ENCODE measurements around the gene SEC11C. TPM values are rescaled to one million over a fixed set of nuclear protein-coding genes. Genes with fewer than 3 reads are reported as not detected.

SEC11C gene
- total and polyA plus RNA-seq, 2 of the 13 experiments (the other 11 are each of a cell fraction or from before 2014, with no cell fraction given): 71.9 to 297 TPM

GRCh38 chr18:59182673-59183072 lies 43.0 kb downstream of the SEC11C start:
- Histone ChIP-seq H3K9me3 (ENCODE audit: low read length) (no peaks in the 10 kb centered on the region), H3K79me2 (ENCODE audit: insufficient read depth, low read length) (no peaks in the 10 kb centered on the region), H3K4me3 (replicated peaks in 1 of 3; ENCODE audit: insufficient read depth in 1 of 3, low read depth in 2 of 3, low read length in 3 of 3) (no peak overlapping the region), H3K9ac (ENCODE audit: insufficient read depth, low read depth, low read length) (no peak overlapping the region), H3K4me2 (ENCODE audit: low read depth, low read length) (no peak overlapping the region), H3K4me1 (ENCODE audit: insufficient read depth, low read length) (no peaks in the 10 kb centered on the region), H3K36me3 (replicated peaks in 1 of 2; ENCODE audit: control insufficient read depth in 1 of 2, insufficient read depth in 2 of 2, low read length in 2 of 2) (no peaks in the 10 kb centered on the region), H3K27ac (ENCODE audit: extremely low read length, insufficient read depth, low read length) (no peak overlapping the region), H4K20me1 (ENCODE audit: insufficient read depth, low read length) (no peaks in the 10 kb centered on the region), H3K27me3 (ENCODE audit: control insufficient read depth in 1 of 2, insufficient read depth in 2 of 2, low read length in 2 of 2) (peaks cover 0 to 10% of the 10 kb centered on the region in 2 experiments; a peak in 1 of 5 replicates), H2AFZ (ENCODE audit: low read length) (no peak overlapping the region)
- in situ Hi-C loops (cut with HindIII; ENCODE audit: extremely low pct_ligation_motif_present, low pct_unique_long_range_greater_than_20kb): no loop called here
- no peak for ATAC-seq
- intact Hi-C loops (cut with micrococcal nuclease; ENCODE audit: unreplicated experiment): no loop called here
- no peak for FAIRE-seq
- 84% methylated on average over 1 of the region's 1 CpG for WGBS (ENCODE audit: low lambda C conversion rate)
- POLR2A ChIA-PET: no interaction called here
- TF ChIP-seq, protein P1, sequence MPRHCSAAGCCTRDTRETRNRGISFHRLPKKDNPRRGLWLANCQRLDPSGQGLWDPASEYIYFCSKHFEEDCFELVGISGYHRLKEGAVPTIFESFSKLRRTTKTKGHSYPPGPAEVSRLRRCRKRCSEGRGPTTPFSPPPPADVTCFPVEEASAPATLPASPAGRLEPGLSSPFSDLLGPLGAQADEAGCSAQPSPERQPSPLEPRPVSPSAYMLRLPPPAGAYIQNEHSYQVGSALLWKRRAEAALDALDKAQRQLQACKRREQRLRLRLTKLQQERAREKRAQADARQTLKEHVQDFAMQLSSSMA (CRISPR knock-in tag; IDR thresholded peaks at IDR 0.05): no peak
- TF ChIP-seq ZNF331 (CRISPR knock-in tag; IDR thresholded peaks at IDR 0.05) (no peak), ZFP36 (IDR thresholded peaks at IDR 0.05; ENCODE audit: borderline replicate concordance, low read depth, low read length, partially characterized antibody) (no peak), RORA (CRISPR knock-in tag; IDR thresholded peaks at IDR 0.05) (no peak), ZNF317 (CRISPR knock-in tag; IDR thresholded peaks at IDR 0.05) (no peak)
- no peak for DNase-seq (ENCODE audit: low spot score)
- CTCF ChIA-PET (ENCODE audit: low intra/inter-chr PET ratio, low total read pairs): no interaction called here
- BruUV-seq (replicated peaks): no TSS peak

DNA sequence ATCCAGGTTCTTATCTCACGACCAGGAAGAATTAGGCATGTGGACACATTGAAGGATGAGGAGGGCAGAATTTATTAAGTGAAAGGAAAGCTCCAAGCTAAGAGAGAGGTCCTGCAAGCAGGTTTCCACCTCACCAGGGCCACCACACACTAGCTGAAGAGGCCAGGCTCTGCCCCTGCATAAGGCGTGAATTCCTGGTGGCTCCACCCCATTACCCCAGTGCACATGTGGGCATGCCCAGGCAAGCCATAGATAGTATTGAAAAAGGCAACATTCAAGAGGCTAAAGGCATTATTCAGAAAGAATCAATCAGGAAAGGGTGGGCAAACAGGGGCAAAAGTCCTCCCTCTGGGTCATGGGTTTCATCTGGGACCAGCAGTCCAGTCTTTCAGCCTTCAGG lies 49.3 kb downstream of the SEC11C start:
- in situ Hi-C loops (cut with HindIII; ENCODE audit: extremely low pct_ligation_motif_present, low pct_unique_long_range_greater_than_20kb): no loop called here
- no peak for FAIRE-seq
- H3K27ac ChIP-seq (ENCODE audit: extremely low read length, insufficient read depth, low read length): no peak overlapping the region
- H2AFZ ChIP-seq (ENCODE audit: low read length): no peak overlapping the region
- H3K4me3 ChIP-seq (replicated peaks in 1 of 3; ENCODE audit: insufficient read depth in 1 of 3, low read depth in 2 of 3, low read length in 3 of 3): no peak overlapping the region
- no peaks in the 10 kb centered on the region for H3K79me2 ChIP-seq (ENCODE audit: insufficient read depth, low read length)
- no TSS peak for BruUV-seq (replicated peaks)
- peaks cover 4% of the 10 kb centered on the region; the same call in 1 of the 2 replicates for H3K9me3 ChIP-seq (ENCODE audit: low read length)
- TF ChIP-seq HMG20A (CRISPR knock-in tag; IDR thresholded peaks at IDR 0.05; ENCODE audit: borderline replicate concordance) (no peak), ZNF138 (CRISPR knock-in tag; IDR thresholded peaks at IDR 0.05; ENCODE audit: low read depth) (no peak), ZSCAN25 (CRISPR knock-in tag; IDR thresholded peaks at IDR 0.05) (no peak), MED1 (CRISPR knock-in tag; IDR thresholded peaks at IDR 0.05) (no peak), ARNT2 (CRISPR knock-in tag; IDR thresholded peaks at IDR 0.05; ENCODE audit: low read depth) (no peak), NFKB2 (CRISPR knock-in tag; IDR thresholded peaks at IDR 0.05; ENCODE audit: borderline replicate concordance) (no peak)
- TF ChIP-seq, protein P2, sequence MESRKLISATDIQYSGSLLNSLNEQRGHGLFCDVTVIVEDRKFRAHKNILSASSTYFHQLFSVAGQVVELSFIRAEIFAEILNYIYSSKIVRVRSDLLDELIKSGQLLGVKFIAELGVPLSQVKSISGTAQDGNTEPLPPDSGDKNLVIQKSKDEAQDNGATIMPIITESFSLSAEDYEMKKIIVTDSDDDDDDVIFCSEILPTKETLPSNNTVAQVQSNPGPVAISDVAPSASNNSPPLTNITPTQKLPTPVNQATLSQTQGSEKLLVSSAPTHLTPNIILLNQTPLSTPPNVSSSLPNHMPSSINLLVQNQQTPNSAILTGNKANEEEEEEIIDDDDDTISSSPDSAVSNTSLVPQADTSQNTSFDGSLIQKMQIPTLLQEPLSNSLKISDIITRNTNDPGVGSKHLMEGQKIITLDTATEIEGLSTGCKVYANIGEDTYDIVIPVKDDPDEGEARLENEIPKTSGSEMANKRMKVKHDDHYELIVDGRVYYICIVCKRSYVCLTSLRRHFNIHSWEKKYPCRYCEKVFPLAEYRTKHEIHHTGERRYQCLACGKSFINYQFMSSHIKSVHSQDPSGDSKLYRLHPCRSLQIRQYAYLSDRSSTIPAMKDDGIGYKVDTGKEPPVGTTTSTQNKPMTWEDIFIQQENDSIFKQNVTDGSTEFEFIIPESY (CRISPR knock-in tag; IDR thresholded peaks at IDR 0.05): no peak
- no peaks in the 10 kb centered on the region for H4K20me1 ChIP-seq (ENCODE audit: insufficient read depth, low read length)
- no peak for ATAC-seq
- ChIA-PET POLR2A (no interaction called here), CTCF (ENCODE audit: low intra/inter-chr PET ratio, low total read pairs) (no interaction called here)
- no peak overlapping the region for H3K4me2 ChIP-seq (ENCODE audit: low read depth, low read length)
- H3K27me3 ChIP-seq (ENCODE audit: control insufficient read depth in 1 of 2, insufficient read depth in 2 of 2, low read length in 2 of 2): no peaks in the 10 kb centered on the region
- no peak for DNase-seq (ENCODE audit: low spot score)
- intact Hi-C loops (cut with micrococcal nuclease; ENCODE audit: unreplicated experiment): no loop called here
- WGBS (ENCODE audit: low lambda C conversion rate): 11% methylated on average over 2 of the region's 2 CpGs
- H3K9ac ChIP-seq (ENCODE audit: insufficient read depth, low read depth, low read length): no peak overlapping the region
- no peaks in the 10 kb centered on the region for H3K36me3 ChIP-seq (replicated peaks in 1 of 2; ENCODE audit: control insufficient read depth in 1 of 2, insufficient read depth in 2 of 2, low read length in 2 of 2)
- no peaks in the 10 kb centered on the region for H3K4me1 ChIP-seq (ENCODE audit: insufficient read depth, low read length)
